GM12891 (cell line): Measurements from ENCODE around the gene PIK3C3.

ENCODE experiments used
- DNase-seq: peaks from one replicate; pipeline ENCODE4 v3.0.0; 2011; ENCODE audit warnings: low spot score; ENCODE audit not compliant: insufficient read length
- FAIRE-seq: peaks from 2 replicates; lab custom pipeline; 2011; peaks lifted over from hg19 to GRCh38; lab: Jason Lieb, UNC
- PAX5 ChIP-seq: IDR thresholded peaks from 2 replicates; pipeline ENCODE4 v1.6.1; 2011; ENCODE audit warnings: low read length, moderate library complexity, mild to moderate bottlenecking; ENCODE audit not compliant: insufficient read depth, severe bottlenecking
- POLR2A ChIP-seq: IDR thresholded peaks from 2 replicates; pipeline ENCODE4 v1.6.1; 2011; ENCODE audit warnings: low read depth, low read length, control low read depth
- POLR2AphosphoS5 ChIP-seq: IDR thresholded peaks from 2 replicates; pipeline ENCODE4 v1.6.1; 2011; ENCODE audit warnings: low read depth, low read length, control low read depth
- POU2F2 ChIP-seq: IDR thresholded peaks from 2 replicates; pipeline ENCODE4 v1.6.1; 2011; ENCODE audit warnings: low read depth, mild to moderate bottlenecking, control low read depth, low read length, moderate library complexity
- SPI1 ChIP-seq: IDR thresholded peaks from 2 replicates; pipeline ENCODE4 v1.6.1; 2011; ENCODE audit warnings: low read depth, low read length, control low read depth
- TAF1 ChIP-seq: IDR thresholded peaks from 2 replicates; pipeline ENCODE4 v1.6.1; 2011; ENCODE audit warnings: low read depth, low read length, control low read depth

PIK3C3 gene

DNA sequence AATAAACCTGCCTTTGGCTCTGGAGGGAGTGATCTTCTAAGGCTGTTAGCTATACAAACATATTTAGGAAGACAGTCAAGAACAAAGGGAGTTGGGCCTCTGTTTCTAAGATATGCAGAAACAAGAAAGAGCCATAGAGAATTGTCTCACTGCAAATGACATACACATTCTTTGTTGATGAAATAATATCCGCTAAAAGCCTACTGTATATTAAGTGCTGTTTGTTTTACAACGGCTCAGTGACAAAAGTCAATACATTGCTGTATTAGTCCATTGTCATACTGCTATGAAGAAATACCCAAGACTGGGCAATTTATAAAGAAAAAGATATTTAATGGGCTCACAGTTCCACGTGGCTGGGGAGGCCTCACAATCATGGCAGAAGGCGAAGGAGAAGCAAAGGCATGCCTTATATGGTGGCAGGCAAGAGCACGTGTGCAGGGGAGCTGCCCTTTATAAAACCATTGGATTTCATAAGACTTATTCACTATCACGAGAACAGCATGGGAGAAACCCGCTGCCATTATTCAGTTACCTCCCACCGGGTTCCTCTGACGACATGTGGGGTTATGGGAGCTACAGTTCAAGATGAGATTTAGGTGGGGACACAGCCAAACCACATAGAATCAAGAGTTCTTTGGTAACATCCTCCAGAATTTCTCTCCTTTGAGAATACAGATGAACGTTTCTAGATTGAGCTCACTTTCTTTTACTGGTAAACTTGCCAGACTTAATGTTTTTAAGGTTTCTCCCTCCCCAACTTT is 157.8 kb downstream of the PIK3C3 start:
- TF ChIP-seq POLR2AphosphoS5 (no peak), POU2F2 (no peak), TAF1 (no peak), PAX5 (no peak), SPI1 (no peak)
- DNase-seq (no peak), FAIRE-seq (no peak)

- no peak for DNase-seq
Observed at GRCh38 chr18:42113529-42114191, 158.6 kb downstream of the PIK3C3 start.

GRCh38 chr18:42114310-42114943 is 159.4 kb downstream of the PIK3C3 start:
- peak; percentile 11 for DNase-seq
- peak; percentile 13 for FAIRE-seq
- TF ChIP-seq POU2F2, result no peak
- TF ChIP-seq POLR2AphosphoS5, result no peak
- no peak for TF ChIP-seq SPI1
- TF ChIP-seq PAX5, result no peak
- no peak for TF ChIP-seq POLR2A
- TF ChIP-seq TAF1, result no peak

More at GRCh38 chr18:42113529-42114191, 158.6 kb downstream of the PIK3C3 start:
- peak; percentile 56 for FAIRE-seq
- peak; percentile 80 for TF ChIP-seq SPI1
- no peak for TF ChIP-seq TAF1

GRCh38 chr18:42126586-42126985 is 171.6 kb downstream of the PIK3C3 start:
- no peak for DNase-seq
- TF ChIP-seq SPI1, result no peak
- no peak for TF ChIP-seq PAX5
- TF ChIP-seq POLR2AphosphoS5, result no peak
- no peak for TF ChIP-seq POU2F2
- TF ChIP-seq POLR2A, result no peak
- TF ChIP-seq TAF1, result no peak
- no peak for FAIRE-seq

GRCh38 chr18:42131066-42131929 is 176.3 kb downstream of the PIK3C3 start:
- no peak for FAIRE-seq
- no peak for TF ChIP-seq SPI1
- no peak for TF ChIP-seq POLR2AphosphoS5
- no peak for TF ChIP-seq TAF1
- no peak for TF ChIP-seq POU2F2
- TF ChIP-seq PAX5, result no peak
- TF ChIP-seq POLR2A, result no peak
- no peak for DNase-seq

- DNase-seq, result no peak
- no peak for FAIRE-seq
- no peak for TF ChIP-seq POLR2AphosphoS5
- TF ChIP-seq SPI1, result no peak
- TF ChIP-seq POLR2A, result no peak
- no peak for TF ChIP-seq TAF1
- no peak for TF ChIP-seq PAX5
- TF ChIP-seq POU2F2, result no peak
Observed at GRCh38 chr18:42131930-42132244, 176.9 kb downstream of the PIK3C3 start.
